Sigmoid colon (tissue), 7 donors: Measurements from ENCODE around the gene ZNF391. TPM values are rescaled to one million over a fixed set of nuclear protein-coding genes. Genes with fewer than 3 reads are reported as not detected.

Experiments used
- DNase-seq: peaks from one replicate; pipeline ENCODE4 v3.0.0-alpha.2; 2019
- H3K27ac ChIP-seq, 4 donors: fragments of 200-600 bp; sonication (generic); one replicate each; pipeline ENCODE4 v1.5.1; 2016 to 2019; ENCODE audit warnings: mild to moderate bottlenecking in 1 of 4
- H3K27me3 ChIP-seq, 3 donors: fragments of 200-600 bp; sonication (generic); one replicate each; pipeline ENCODE4 v1.5.1; 2019; ENCODE audit warnings: mild to moderate bottlenecking in 1 of 3
- H3K36me3 ChIP-seq, 4 donors: fragments of 200-600 bp; sonication (generic); one replicate each; pipeline ENCODE4 v1.5.1; 2016 to 2019
- H3K4me1 ChIP-seq, 4 donors: fragments of 200-600 bp; sonication (generic); one replicate each; pipeline ENCODE4 v1.5.1; 2017 to 2019
- H3K4me3 ChIP-seq, 4 donors: fragments of 200-600 bp; sonication (generic); one replicate each; pipeline ENCODE4 v1.5.1; 2017 to 2019; ENCODE audit warnings: mild to moderate bottlenecking in 2 of 4, moderate library complexity in 1 of 4
- H3K9me3 ChIP-seq, 4 donors: fragments of 200-600 bp in 3 of 4; sonication (generic) in 3 of 4; one replicate each; pipeline versions ENCODE4 v1.5.1 to v1.6.1; 2013 to 2019
- CTCF ChIP-seq, 4 experiments: fragments of 450-650 bp in 3 of 4; fragments of 200-600 bp in 1 of 4; IDR thresholded peaks; one replicate each; pipeline ENCODE4 v1.5.1; 2016 to 2019; ENCODE audit warnings: antibody characterized with exemption in 4 of 4, mild to moderate bottlenecking in 3 of 4, moderate library complexity in 2 of 4
- EP300 ChIP-seq, 4 donors: sonication (generic); formaldehyde crosslinking; IDR thresholded peaks; one replicate each; pipeline ENCODE4 v1.6.1; 2017; ENCODE audit warnings: antibody characterized with exemption in 4 of 4
- POLR2A ChIP-seq, 2 donors: fragments of 450-650 bp; IDR thresholded peaks; one replicate each; pipeline ENCODE4 v1.6.1; 2016; ENCODE audit warnings: antibody characterized with exemption in 2 of 2, mild to moderate bottlenecking in 2 of 2, moderate library complexity in 2 of 2
- POLR2AphosphoS5 ChIP-seq, 4 donors: sonication (generic); formaldehyde crosslinking; IDR thresholded peaks; one replicate each; pipeline ENCODE4 v1.6.1; 2017; ENCODE audit warnings: antibody characterized with exemption in 4 of 4
- WGBS, 2 donors: extraction: QIAGEN DNeasy Blood & Tissue Kit; methylation state at CpG; one replicate each; pipeline ENCODE4 v1.1.7; 2013; 5-methylcytosine and 5-hydroxymethylcytosine counted together
- intact Hi-C: fragments of 100-400 bp; cut with DNase I; formaldehyde crosslinking; loops from one replicate; pipeline ENCODE4 v1.15.1; 2023
- polyA plus RNA-seq, 3 donors: library from polyadenylated mRNA; stranded (reverse); fragments of 200-250 nt; gene quantifications; one replicate each; pipeline ENCODE4 v1.2.3, GENCODE V29; 2013
- total RNA-seq, 4 donors: library from RNA; depleted of rRNA; stranded (reverse); fragments of >200 nt; gene quantifications; one replicate each; pipeline ENCODE4 v1.1.0, GENCODE V29; 2016
- donor health status: healthy with polysubstance abuse.
- donor health status: Bipolar disorder and iron deficiency.
- donor health status: healthy.

The ZNF391 gene
- total and polyA plus RNA-seq, 7 donors = under 0.01 to 14.1 (median 3.5) TPM

DNA sequence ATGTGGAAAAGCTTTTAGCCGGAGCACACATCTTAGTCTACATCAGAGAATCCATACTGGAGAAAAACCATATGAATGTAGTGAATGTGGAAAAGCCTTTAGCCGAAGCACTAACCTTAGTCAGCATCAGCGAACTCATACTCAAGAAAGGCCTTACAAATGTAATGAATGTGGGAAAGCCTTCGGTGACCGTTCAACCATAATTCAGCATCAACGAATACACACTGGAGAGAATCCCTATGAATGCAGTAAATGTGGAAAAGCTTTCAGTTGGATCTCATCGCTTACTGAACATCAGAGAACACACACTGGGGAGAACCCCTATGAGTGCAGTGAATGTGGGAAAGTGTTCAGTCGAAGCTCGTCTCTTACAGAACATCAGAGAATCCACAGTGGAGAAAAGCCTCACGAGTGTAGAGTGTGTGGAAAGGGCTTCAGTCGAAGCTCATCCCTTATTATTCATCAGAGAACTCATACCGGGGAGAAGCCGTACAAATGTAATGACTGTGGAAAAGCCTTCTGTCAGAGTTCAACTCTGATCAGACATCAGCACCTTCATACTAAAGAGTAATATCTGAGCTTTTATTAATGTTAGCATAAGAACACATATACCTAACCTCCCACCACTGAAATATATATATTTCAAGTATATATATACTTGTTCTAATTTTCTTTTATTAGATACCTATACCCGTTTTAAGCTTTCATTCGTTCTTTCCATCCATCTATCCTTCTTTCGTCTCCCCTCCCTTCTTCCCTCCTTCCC, 12.5 kb downstream of the ZNF391 start:
- no peak for TF ChIP-seq POLR2AphosphoS5 (IDR thresholded peaks at IDR 0.05)
- TF ChIP-seq POLR2A (IDR thresholded peaks at IDR 0.05) = no peak
- TF ChIP-seq EP300 (IDR thresholded peaks at IDR 0.05) = no peak
- no peak for TF ChIP-seq CTCF (IDR thresholded peaks at IDR 0.05)
- no peaks in the 10 kb centered on the region for H3K27me3 ChIP-seq
- no peaks in the 10 kb centered on the region for H3K4me1 ChIP-seq
- H3K36me3 ChIP-seq = peaks cover 0 to 35% (median 9%) of the 10 kb centered on the region in 4 donors
- 96 to 97% methylated on average over 16 of the region's 16 CpGs for whole genome bisulfite sequencing, 2 donors
- DNase-seq = no peak
- intact Hi-C loops = no loop called here
- H3K27ac ChIP-seq = no peak overlapping the region
- peaks cover 0 to 19% (median 15%) of the 10 kb centered on the region in 4 donors for H3K9me3 ChIP-seq
- no peak overlapping the region for H3K4me3 ChIP-seq

DNA sequence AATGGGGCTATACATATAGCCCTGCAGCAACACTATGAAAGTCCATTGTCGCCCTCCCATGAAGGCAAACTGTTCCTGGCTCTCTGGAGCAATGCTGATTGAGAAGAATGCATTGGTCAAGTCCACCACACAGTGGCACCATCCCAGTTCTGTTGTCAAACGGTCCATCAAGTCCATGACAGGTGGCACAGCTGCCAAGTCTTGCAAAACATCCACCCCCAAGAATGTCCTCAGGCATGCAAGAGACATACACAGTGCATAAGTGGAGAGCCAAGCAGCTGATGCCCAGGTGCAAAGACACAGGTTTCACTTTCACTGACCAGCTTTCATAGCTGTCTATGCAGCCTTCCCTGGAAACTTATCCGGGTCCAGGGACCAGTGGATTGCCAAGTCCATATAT, 17.5 kb downstream of the ZNF391 start:
- TF ChIP-seq POLR2AphosphoS5 (IDR thresholded peaks at IDR 0.05) = no peak
- no peak for TF ChIP-seq POLR2A (IDR thresholded peaks at IDR 0.05)
- TF ChIP-seq EP300 (IDR thresholded peaks at IDR 0.05) = no peak
- TF ChIP-seq CTCF (IDR thresholded peaks at IDR 0.05) = no peak
- H3K4me1 ChIP-seq = no peaks in the 10 kb centered on the region
- intact Hi-C loops = no loop called here
- H3K27ac ChIP-seq = no peak overlapping the region
- H3K36me3 ChIP-seq = peaks cover 0 to 14% (median under 1%) of the 10 kb centered on the region in 4 donors
- peaks cover 0 to 10% (median 3%) of the 10 kb centered on the region in 4 donors for H3K9me3 ChIP-seq
- no peaks in the 10 kb centered on the region for H3K27me3 ChIP-seq
- no peak overlapping the region for H3K4me3 ChIP-seq
- DNase-seq = no peak
- WGBS, 2 donors = 79 to 82% methylated on average over 3 of the region's 3 CpGs

- H3K36me3 ChIP-seq = peaks cover 0 to 4% (median 0%) of the 10 kb centered on the region in 4 donors
- no peak overlapping the region for H3K4me3 ChIP-seq
- no peak overlapping the region for H3K27ac ChIP-seq
- H3K9me3 ChIP-seq = peaks cover 0 to 2% (median 0%) of the 10 kb centered on the region in 4 donors
- no peak for DNase-seq
- H3K4me1 ChIP-seq = no peaks in the 10 kb centered on the region
- H3K27me3 ChIP-seq = no peaks in the 10 kb centered on the region
- intact Hi-C loops = no loop called here
- no peak for TF ChIP-seq CTCF (IDR thresholded peaks at IDR 0.05)
- 82 to 83% methylated on average over 8 of the region's 8 CpGs for WGBS, 2 donors
These were observed 18.7 kb downstream of the ZNF391 start for GRCh38 chr6:27407153-27407814.

- Histone ChIP-seq H3K4me1 (no peaks in the 10 kb centered on the region), H3K4me3 (no peak overlapping the region), H3K27me3 (no peaks in the 10 kb centered on the region), H3K36me3 (no peaks in the 10 kb centered on the region), H3K9me3 (no peaks in the 10 kb centered on the region), H3K27ac (no peak overlapping the region)
- WGBS, 2 donors = 89% methylated on average over 4 of the region's 4 CpGs
- DNase-seq = no peak
- no peak for TF ChIP-seq CTCF (IDR thresholded peaks at IDR 0.05)
- intact Hi-C loops = no loop called here
These were observed 25.7 kb downstream of the ZNF391 start for GRCh38 chr6:27414300-27414699.
